Measurements from ENCODE around the gene TTLL7. TPM values are rescaled to one million over a fixed set of nuclear protein-coding genes. Genes with fewer than 3 reads are reported as not detected.

TTLL7 gene
- polyA plus RNA-seq, 1 donor (not counting 4 experiments of a cell fraction or from before 2014, with no cell fraction given) = 8.1 TPM

DNA sequence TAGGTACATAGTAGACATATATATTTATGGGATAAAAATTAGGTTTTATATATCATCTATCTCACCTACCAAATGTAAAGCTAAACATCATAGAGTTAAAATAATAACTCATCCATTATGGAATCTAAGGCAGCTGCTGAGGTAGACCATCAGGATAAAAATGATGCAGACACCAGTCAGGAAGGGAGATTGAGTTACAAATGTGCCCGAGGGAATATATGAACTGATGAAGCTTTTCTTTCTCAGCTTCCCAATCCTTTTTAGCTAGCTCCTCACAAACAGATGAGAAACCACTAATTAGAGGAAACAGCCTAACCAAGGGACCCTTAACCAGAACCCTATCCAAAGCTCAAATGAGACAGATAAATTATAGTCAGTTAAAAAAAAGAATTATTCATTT lies 20.9 kb downstream of the TTLL7 start:
- H3K79me2 ChIP-seq (ENCODE audit: control insufficient read depth, insufficient read depth, low read length) = no peaks in the 10 kb centered on the region
- no peak overlapping the region for H2AFZ ChIP-seq (ENCODE audit: control insufficient read depth, low read length)
- H3K36me3 ChIP-seq (ENCODE audit: control insufficient read depth in 2 of 2, extremely low read depth in 1 of 2, insufficient read depth in 2 of 2, low read length in 2 of 2) = no peaks in the 10 kb centered on the region
- H3K9me1 ChIP-seq (ENCODE audit: control insufficient read depth, extremely low read depth, insufficient read depth, low read length) = no peaks in the 10 kb centered on the region
- H3K27ac ChIP-seq (ENCODE audit: control insufficient read depth, insufficient read depth, low read length) = no peak overlapping the region
- no peaks in the 10 kb centered on the region for H4K20me1 ChIP-seq (ENCODE audit: control insufficient read depth, extremely low read depth, insufficient read depth, low read length)
- H3K4me1 ChIP-seq (ENCODE audit: control insufficient read depth, extremely low read depth, insufficient read depth, low read length) = no peaks in the 10 kb centered on the region
- TF ChIP-seq, protein P1, sequence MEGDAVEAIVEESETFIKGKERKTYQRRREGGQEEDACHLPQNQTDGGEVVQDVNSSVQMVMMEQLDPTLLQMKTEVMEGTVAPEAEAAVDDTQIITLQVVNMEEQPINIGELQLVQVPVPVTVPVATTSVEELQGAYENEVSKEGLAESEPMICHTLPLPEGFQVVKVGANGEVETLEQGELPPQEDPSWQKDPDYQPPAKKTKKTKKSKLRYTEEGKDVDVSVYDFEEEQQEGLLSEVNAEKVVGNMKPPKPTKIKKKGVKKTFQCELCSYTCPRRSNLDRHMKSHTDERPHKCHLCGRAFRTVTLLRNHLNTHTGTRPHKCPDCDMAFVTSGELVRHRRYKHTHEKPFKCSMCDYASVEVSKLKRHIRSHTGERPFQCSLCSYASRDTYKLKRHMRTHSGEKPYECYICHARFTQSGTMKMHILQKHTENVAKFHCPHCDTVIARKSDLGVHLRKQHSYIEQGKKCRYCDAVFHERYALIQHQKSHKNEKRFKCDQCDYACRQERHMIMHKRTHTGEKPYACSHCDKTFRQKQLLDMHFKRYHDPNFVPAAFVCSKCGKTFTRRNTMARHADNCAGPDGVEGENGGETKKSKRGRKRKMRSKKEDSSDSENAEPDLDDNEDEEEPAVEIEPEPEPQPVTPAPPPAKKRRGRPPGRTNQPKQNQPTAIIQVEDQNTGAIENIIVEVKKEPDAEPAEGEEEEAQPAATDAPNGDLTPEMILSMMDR (optimal IDR thresholded peaks at IDR 0.05 in 1 of 3, IDR thresholded peaks at IDR 0.05 in 1 of 3, conservative IDR thresholded peaks at IDR 0.05 in 1 of 3; ENCODE audit: extremely low read depth in 1 of 3, insufficient read depth in 2 of 3, low read length in 3 of 3) = no peak
- TF ChIP-seq EZH2 (IDR thresholded peaks at IDR 0.05; ENCODE audit: low read length) = no peak
- no peak overlapping the region for H3K4me2 ChIP-seq (ENCODE audit: control insufficient read depth, extremely low read depth, insufficient read depth, low read depth, low read length)
- H3K27me3 ChIP-seq (ENCODE audit: control insufficient read depth, extremely low read depth, insufficient read depth, low read length) = no peaks in the 10 kb centered on the region
- dilution Hi-C loops (cut with MboI; ENCODE audit: extremely low pct_ligation_motif_present, low sequenced_read_pairs) = no loop called here
- no peak overlapping the region for H3K9ac ChIP-seq (ENCODE audit: control insufficient read depth, extremely low read depth, insufficient read depth, low read length)
- H3K4me3 ChIP-seq (ENCODE audit: control insufficient read depth in 2 of 3, extremely low read depth in 1 of 3, insufficient read depth in 2 of 3, low read depth in 1 of 3, low read length in 3 of 3) = no peak overlapping the region
- H3K9me3 ChIP-seq (ENCODE audit: control insufficient read depth, low read depth, low read length) = no peaks in the 10 kb centered on the region
- FAIRE-seq (no peak), DNase-seq (ENCODE audit: low read depth, low spot score) (no peak)

DNA sequence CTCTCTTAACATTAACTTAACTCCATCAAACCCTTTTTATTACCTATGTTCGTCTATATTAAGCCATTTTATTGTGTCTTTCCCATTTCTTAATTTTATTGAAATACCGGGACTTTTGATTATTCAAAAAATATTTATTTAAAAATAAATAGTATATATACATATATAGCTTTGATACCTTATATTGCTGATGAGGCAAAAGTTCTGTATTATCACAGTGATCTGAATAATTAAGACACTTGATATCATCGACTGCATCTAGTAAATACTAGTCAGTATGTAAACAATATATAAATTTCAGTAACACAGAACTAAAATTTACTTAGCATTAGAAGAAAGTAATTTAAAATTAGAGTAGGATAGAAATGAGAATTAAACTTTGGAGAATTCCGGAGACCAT lies 22.0 kb downstream of the TTLL7 start:
- dilution Hi-C loops (cut with MboI; ENCODE audit: extremely low pct_ligation_motif_present, low sequenced_read_pairs) = no loop called here
- H3K4me2 ChIP-seq (ENCODE audit: control insufficient read depth, extremely low read depth, insufficient read depth, low read depth, low read length) = no peak overlapping the region
- no peaks in the 10 kb centered on the region for H3K27me3 ChIP-seq (ENCODE audit: control insufficient read depth, extremely low read depth, insufficient read depth, low read length)
- no peak overlapping the region for H3K4me3 ChIP-seq (ENCODE audit: control insufficient read depth in 2 of 3, extremely low read depth in 1 of 3, insufficient read depth in 2 of 3, low read depth in 1 of 3, low read length in 3 of 3)
- H2AFZ ChIP-seq (ENCODE audit: control insufficient read depth, low read length) = no peak overlapping the region
- H4K20me1 ChIP-seq (ENCODE audit: control insufficient read depth, extremely low read depth, insufficient read depth, low read length) = no peaks in the 10 kb centered on the region
- no peaks in the 10 kb centered on the region for H3K79me2 ChIP-seq (ENCODE audit: control insufficient read depth, insufficient read depth, low read length)
- no peak for TF ChIP-seq EZH2 (IDR thresholded peaks at IDR 0.05; ENCODE audit: low read length)
- TF ChIP-seq, protein P1 (optimal IDR thresholded peaks at IDR 0.05 in 1 of 3, IDR thresholded peaks at IDR 0.05 in 1 of 3, conservative IDR thresholded peaks at IDR 0.05 in 1 of 3; ENCODE audit: extremely low read depth in 1 of 3, insufficient read depth in 2 of 3, low read length in 3 of 3) = no peak
- no peak overlapping the region for H3K9ac ChIP-seq (ENCODE audit: control insufficient read depth, extremely low read depth, insufficient read depth, low read length)
- no peak for FAIRE-seq
- H3K9me3 ChIP-seq (ENCODE audit: control insufficient read depth, low read depth, low read length) = no peaks in the 10 kb centered on the region
- no peak overlapping the region for H3K27ac ChIP-seq (ENCODE audit: control insufficient read depth, insufficient read depth, low read length)
- no peaks in the 10 kb centered on the region for H3K4me1 ChIP-seq (ENCODE audit: control insufficient read depth, extremely low read depth, insufficient read depth, low read length)
- no peaks in the 10 kb centered on the region for H3K36me3 ChIP-seq (ENCODE audit: control insufficient read depth in 2 of 2, extremely low read depth in 1 of 2, insufficient read depth in 2 of 2, low read length in 2 of 2)
- DNase-seq (ENCODE audit: low read depth, low spot score) = no peak
- H3K9me1 ChIP-seq (ENCODE audit: control insufficient read depth, extremely low read depth, insufficient read depth, low read length) = no peaks in the 10 kb centered on the region
